VCaP (cell line): Measurements from ENCODE around the gene MUC21.

Experiments used
- H3K27ac ChIP-seq: fragments of 450-650 bp; 2 replicates; pipeline ENCODE4 v1.5.1; 2017
- CTCF ChIP-seq: fragments of 450-650 bp; conservative IDR thresholded peaks from 2 replicates; pipeline ENCODE4 v1.5.1; 2017; ENCODE audit warnings: mild to moderate bottlenecking, moderate library complexity

The MUC21 gene

DNA sequence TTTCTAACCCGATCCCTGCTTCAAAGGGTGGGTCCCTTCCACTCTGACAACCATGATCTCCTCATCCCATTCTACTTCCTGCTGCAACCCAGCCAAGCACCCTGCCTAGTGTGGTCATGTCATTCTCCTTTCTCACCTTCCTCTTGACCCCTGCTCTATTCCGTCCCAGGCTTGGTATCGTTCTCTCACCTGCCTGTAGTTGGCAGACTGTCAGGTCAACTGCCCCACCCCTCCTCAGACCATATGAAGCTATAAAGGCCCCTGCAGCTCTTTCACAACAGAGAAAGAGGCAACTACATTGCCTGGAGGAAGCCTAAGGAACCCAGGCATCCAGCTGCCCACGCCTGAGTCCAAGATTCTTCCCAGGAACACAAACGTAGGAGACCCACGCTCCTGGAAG lies at the start of gene MUC21:
TSS of gene MUC21 (plus strand) at position 280 of the 400 bp plus-strand sequence. CDS start 241 bp downstream, outside the sequence.
- H3K27ac ChIP-seq: no peak within 1 kb of the TSS
- TF ChIP-seq CTCF: no peak

DNA sequence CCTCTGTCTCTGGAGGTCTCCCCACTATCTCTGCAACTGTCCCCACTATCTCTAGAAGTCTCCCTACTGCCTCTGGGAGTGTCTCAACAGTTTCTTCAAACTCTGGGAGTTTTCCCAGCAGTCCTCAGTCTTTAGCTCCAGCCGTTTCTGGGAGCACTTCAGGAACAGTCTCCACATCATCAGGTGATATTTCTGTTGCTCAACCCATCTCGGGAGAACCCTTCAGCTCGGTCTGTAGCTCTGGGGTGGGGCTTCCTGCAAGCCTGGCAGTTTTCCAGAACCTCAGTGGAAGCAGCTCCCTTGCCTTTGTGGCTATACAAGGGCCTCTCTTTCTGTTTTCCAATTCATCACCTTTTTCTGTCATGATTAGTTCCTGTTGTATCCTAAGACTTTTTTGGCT lies 48.5 kb upstream of the MUC21 start:
- no peak overlapping the region for H3K27ac ChIP-seq
- no peak for TF ChIP-seq CTCF

DNA sequence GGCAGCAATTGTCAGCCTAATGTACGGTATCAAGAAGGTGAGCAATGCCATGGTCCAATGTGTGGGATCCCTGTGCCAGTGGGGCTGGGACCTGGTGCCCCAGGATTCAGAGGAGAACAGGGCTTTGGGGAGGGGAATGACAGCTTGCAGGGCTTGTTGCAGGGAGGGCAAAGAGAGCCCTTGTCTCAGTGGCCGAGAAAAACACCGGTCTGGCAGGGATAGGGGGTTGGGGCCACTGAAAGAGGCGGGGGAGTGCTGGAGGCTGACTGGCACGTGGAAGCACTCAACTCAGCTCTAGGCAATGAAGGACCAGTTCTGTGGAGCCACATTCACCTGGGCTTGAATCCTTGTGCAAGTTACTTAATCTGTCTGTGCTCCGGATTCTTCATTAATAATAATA lies 46.3 kb upstream of the MUC21 start:
- H3K27ac ChIP-seq: no peak overlapping the region
- no peak for TF ChIP-seq CTCF

DNA sequence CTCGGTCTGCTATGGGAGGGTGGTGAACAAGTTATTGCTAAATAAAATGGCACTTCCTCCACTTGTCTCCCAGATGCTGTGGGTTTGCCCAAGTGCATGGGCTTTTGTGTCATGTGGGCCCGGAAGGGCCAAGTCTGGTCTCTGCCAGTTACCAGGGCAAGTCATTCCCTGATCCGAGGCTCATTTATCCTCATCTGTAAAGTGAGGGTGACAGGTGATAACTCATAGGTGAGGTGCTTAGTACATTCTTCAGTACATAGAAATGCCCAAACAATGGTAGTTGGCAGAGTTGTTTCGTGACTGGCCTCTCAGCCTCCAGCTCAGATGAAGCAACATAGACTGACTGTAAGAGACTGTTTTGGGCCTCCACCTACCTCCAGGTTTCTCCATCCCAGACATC lies 44.8 kb upstream of the MUC21 start:
- H3K27ac ChIP-seq: no peak overlapping the region
- TF ChIP-seq CTCF: no peak

- no peak overlapping the region for H3K27ac ChIP-seq
- no peak for TF ChIP-seq CTCF
Measured at GRCh38 chr6:30939473-30939872, 44.0 kb upstream of the MUC21 start.

- no peak within 1 kb of the TSS for H3K27ac ChIP-seq
- TF ChIP-seq CTCF: no peak
Measured at GRCh38 chr6:30940361-30940986, 43.0 kb upstream of the MUC21 start, which contains the start of gene MUCL3. Gene MUCL3 (plus strand): TSS chr6:30940973. CDS start chr6:30941000, 27 bp downstream.

- peak; percentile 33; the same call in 1 of the 2 replicates for TF ChIP-seq CTCF
- no peak overlapping the region for H3K27ac ChIP-seq
Measured at GRCh38 chr6:30942338-30943060, 41.0 kb upstream of the MUC21 start.
